Activated CD4-positive, alpha-beta T cell treated with anti-CD3 and anti-CD28 coated beads for 48 hours (primary cell): ENCODE results near the gene SGCD.
A peak's percentile ranks its signal among the peaks of the same experiment; 100 is the strongest.

Experiments used
- DNase-seq: peaks from one replicate; pipeline ENCODE4 v3.0.0-alpha.2; 2020

The SGCD gene

DNA sequence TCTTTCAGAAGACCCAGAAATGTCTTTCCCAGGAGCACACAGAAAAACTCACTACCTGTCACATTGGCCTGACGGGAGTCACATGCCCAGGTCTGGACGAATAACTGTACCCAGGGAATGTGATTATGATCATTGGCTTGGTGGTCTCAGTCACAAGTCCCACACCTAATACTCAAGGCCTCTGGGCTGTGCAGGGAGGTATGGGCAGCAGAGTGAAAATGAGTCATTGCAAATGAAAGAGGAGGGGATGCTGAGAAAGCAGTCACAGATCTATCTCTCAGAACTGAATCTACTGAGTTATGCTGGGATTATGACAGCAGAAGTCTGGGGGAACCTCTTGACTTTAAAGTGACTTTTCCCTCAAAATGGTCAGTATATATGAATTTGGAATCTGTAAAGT is 36.9 kb downstream of the SGCD start:
- no peak for DNase-seq

- DNase-seq, result no peak
Measured at GRCh38 chr5:156366521-156366920, 39.6 kb downstream of the SGCD start.

DNA sequence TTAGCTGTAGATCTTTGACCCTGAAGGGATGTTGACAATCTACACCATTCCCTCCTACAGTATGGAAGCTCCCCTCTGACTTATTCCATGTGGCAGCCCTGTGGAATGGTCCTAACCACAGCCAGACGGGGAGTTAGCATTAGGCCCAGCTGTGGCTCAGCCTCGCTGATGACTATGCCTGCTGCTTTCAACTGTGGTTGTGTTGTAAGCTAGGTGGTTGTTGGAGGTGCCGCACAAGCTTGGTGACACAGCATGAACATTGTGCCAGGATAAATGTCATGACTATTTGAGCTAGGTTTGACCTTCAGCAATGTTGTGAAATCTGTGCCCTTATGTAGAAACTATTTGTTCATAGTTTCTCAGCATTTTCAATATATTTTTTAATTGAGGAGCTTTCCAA is 40.6 kb downstream of the SGCD start:
- no peak for DNase-seq

DNA sequence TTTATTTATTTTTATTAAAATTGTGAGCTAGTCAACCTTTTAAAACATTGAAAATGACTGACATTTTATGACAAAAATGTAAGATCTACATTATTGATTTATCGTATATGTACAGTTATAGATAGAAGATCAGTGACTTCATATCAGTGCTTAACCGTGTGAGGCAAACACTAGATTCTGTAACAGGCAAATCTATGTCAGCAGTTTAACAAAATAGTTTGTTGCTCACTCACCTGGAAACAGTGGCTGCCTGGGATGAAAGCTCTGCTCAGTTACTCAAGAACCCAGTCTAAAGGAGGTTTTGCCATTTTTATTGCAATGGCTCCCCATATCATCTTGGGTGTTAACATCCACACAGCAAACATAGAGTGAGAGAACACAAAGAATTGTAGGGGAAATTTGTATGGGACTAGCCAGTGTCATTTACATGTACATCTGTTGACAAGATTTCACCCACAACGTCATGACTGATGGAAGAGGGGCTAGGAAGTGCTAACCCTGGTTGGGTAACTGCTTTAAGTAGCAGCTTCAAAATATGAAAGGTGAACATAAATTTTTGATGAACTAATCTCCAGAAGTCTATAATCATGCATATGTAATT is 49.0 kb downstream of the SGCD start:
- no peak for DNase-seq

GRCh38 chr5:156376751-156377150 is 49.8 kb downstream of the SGCD start:
- no peak for DNase-seq

DNA sequence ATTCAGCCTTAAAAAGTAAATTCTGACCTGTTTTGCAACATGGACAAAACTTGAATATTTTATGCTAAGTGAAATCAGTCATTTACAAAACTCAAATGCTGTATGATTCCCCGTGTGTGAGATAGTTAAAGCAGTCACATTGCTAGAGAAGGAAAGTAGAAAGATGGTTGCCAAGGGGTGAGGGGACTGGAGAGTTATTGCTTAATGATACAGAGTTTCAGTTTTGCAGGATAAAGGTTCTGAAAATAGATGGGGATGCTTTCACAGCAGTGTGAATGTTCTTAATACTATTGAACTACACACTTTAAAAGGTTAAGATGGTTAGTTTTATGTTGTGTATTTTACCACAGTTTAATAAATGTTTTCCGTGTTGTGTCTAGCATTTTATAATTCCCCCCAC is 51.2 kb downstream of the SGCD start:
- DNase-seq, result no peak

- no peak for DNase-seq
Measured at GRCh38 chr5:156379206-156379605, 52.2 kb downstream of the SGCD start.

DNA sequence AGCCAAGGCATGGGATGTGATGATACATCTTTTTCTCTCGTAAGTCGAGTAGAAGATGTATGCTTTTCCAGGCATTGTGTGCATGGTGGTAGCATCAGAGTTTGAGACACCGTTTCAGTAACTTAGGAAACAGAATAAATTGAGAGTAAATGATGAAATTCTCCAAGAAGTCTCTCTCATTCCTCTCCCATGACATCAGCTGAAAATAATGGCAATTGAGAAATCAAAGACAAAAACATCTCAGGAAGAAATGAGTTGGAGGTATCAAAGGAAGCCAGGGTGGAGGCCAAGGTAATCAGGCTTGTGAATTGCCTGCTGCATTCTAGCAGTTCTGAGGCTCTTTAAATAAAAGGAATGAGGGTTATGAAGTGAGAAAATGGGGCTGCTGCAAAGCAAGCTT is 53.9 kb downstream of the SGCD start:
- DNase-seq, result no peak

- DNase-seq, result no peak
Measured at GRCh38 chr5:156383510-156384265, 56.7 kb downstream of the SGCD start.

DNA sequence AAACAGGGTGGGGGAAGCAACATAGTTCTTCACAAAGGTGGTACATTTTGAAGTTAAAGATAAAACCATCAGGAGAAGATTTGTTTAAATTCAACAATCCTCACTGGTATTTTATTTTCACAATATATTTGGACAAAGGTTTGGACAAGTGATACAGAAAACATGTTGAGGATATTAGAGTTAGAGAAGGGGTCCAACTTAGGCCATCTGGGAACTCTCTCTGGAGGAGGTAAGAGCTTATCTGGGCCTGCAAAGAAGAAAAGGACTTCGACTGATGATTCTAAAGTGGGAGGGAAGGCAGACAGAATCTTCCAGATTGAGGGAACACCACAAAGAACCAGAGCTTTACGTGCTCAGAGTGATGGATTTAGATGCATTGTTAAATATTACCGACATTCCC is 58.5 kb downstream of the SGCD start:
- no peak for DNase-seq

DNA sequence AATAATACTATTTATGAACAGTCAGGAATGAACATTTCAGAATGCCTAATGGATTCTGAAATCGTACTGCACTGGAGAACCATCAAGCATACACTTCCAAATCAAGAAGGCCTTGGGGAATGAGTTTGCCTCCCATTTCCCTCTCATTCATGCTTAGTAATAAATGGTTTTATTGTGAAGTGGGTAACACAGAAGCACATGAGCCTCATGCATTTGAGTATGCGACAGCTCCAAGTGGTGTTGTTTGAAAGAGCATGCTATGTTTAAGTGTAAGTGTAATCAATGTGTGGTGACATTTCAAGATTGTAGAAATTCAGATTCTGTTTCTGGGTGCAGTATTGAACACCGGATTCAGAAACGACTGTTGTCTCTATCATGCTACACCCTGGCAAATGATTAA is 60.0 kb downstream of the SGCD start:
- DNase-seq, result no peak

GRCh38 chr5:156387391-156387790 is 60.4 kb downstream of the SGCD start:
- no peak for DNase-seq

DNA sequence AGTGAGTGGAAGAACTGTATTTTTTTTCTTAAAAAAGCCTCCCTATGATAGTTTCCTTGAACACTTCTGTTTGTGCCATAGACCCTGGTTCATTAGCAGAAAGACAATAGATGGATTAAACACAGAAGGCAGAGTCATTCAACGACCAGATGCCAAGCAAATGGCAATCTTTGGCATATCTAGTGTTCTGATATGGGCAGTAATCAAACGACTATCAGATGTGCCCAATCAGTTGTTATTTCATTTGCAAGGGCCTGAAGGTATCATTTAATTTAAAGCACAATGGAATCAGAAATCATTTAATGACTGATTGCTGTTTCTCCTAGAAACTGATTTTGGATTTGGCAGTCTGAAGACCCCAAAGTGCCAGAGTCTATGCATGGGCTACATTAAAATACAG is 61.3 kb downstream of the SGCD start:
- no peak for DNase-seq

- DNase-seq, result no peak
Measured at GRCh38 chr5:156391139-156391538, 64.2 kb downstream of the SGCD start.

GRCh38 chr5:156393980-156394379 is 67.0 kb downstream of the SGCD start:
- no peak for DNase-seq

GRCh38 chr5:156394642-156395305 is 67.8 kb downstream of the SGCD start:
- DNase-seq, result no peak

DNA sequence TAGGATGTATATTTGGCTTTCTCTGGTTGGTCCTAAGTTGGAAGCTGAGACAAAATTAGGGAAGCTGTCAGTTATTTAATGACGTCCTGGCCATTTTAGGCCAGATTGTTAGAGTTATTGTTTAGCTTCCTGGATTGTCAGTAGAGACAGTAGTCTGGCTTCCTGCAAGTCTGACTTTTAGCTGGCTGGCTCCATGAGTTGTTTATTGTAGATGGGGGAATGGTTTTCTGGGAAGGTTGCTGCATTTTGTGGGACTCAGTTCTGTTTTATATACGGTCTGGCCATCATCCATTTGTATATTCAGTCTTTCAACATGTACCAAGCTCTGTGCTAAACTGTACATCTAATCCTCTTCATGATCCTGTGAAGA is 68.3 kb downstream of the SGCD start:
- DNase-seq, result no peak

DNA sequence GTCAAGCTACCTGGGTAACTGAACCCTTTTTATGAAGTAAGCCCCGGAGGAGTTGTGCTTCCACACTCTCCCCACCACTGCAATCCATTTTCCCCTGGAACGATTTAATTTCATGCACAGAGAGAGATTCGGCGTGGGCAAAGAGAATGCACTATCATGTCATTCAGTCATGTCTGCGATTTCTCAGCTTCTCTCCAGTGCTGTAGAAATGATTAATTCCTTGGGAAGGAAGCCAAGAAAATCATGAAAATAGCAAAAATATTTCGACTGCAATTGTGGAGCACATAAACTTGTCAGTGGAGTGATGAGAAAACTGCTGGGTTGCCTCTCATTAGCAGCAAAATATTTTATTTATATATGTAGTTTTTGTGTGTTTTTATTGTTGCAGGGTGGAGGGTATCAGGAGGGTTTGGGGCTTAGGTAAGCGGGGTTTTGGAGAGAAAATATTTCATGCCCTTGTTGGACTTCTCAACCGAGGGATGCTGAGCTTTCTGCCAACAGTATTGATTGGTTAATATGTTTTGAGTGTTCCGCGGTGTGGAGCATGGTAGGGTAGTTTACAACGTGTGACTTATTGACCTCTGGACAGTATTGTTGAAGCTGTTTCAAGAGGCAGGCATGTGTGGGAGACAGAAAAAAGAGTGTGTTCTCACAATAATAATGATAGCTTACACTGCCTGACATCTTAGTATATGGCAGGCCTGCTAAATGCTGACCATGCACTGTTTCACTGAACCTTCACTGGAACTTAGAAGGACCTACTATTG is 69.3 kb downstream of the SGCD start:
- no peak for DNase-seq

DNA sequence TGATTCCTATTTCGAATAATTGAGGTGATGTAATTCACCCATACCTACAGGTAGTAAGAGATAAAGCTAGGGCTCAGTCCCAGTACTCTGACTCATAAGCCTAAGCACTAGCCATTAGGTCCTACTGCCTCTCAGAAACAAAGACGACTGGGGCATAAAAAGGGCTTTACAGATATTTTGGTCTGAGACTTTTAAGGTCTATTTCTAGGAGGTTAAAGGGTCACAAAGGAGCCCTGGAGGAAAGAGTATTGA is 69.8 kb downstream of the SGCD start:
- no peak for DNase-seq

DNA sequence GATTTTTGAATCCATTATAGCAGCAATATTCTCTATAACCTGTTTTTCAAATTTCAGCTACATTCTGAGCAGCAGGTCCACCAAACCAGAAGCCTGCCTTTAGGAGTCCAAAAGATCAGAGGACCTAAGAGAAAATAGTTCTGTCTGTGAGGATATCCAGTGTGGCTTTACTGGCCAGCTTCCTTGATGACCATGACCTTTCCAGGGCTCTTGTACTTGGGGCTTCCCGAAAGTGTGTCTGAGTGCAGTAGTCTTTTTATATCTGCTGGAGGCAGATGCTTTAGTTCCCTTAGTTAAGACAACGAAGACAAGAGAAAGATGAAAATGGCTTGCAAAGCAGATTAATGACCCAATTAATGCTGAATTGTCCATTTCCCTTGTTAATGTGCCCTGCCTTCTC is 72.4 kb downstream of the SGCD start:
- no peak for DNase-seq

DNA sequence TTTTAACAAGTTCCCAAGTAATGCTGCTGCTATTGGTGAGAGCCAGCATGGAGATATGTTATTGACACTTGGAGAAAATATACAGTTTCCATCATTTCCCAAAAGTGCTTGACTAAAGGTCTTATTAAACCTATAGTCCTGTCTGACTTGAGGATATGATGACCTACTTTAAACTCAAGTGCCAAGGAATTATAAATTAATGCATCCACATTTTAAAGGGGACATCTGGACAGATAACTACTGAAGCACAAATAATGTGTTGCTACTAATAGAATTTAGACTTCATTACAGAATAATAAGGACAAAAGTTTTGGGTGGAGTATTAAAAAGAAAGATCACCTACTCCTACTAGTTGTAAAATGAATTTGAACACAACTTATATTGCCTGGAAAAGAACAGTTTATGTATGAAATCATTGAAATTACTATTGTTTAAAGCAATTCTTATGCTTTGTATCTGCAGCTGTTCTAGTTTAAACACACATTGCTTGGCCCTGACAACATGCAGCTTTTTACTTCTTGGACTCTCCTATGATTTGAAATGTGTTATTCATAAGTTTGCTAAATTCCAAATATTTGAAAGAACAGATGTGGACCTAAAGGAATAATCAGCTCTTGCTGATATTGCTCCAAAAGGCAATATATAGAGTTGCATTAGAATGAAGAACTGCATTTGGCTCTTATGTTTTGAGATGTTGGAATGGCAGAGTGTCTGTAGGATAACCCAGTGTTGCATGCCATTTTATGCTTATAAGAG is 73.4 kb downstream of the SGCD start:
- DNase-seq, result no peak

- DNase-seq, result no peak
Measured at GRCh38 chr5:156401804-156402203, 74.8 kb downstream of the SGCD start.

GRCh38 chr5:156402387-156402921 is 75.5 kb downstream of the SGCD start:
- DNase-seq, result peak; percentile 58
